Mucosa of gallbladder (tissue), 1 donor: ENCODE data around the gene ITLN2. TPM values are rescaled to one million over a fixed set of nuclear protein-coding genes. Genes with fewer than 3 reads are reported as not detected.
"Not testable (repeated sequence)": the region's sequence is repeated elsewhere in the genome, so short reads cannot be mapped to it uniquely, and the experiment has no call there.

Experiments
- DNase-seq: peaks from one replicate; pipeline ENCODE4 v3.0.0-alpha.2; 2020; ENCODE audit warnings: low spot score
- total RNA-seq: library from RNA; stranded (reverse); gene quantifications from one replicate; pipeline ENCODE4 v1.2.1, GENCODE V29; 2021
- donor health status: DM: no; HTN: no; CAD: no.

ITLN2 gene
- total RNA-seq, 1 donor from 2014 or later: not detected

DNA sequence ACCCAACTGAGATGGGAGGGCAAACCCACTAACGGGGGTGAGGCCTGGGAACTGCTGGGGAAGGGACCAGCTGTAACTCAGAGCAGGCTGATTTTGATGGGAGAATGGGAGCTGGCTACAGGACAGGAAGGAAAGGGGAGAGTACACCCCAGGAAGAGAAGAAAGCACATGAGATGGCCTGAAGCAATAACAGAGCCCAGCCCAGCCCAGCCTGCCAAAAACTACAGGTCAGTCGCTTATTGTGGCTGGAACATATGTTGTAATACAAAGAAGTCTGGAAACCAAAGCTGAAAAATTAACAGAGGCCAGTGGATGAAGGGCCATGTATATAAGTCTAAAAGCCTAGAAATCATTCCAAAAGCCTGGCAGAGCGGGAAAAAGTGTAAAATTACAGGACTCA is 1.6 kb downstream of the ITLN2 start:
- no peak for DNase-seq

DNA sequence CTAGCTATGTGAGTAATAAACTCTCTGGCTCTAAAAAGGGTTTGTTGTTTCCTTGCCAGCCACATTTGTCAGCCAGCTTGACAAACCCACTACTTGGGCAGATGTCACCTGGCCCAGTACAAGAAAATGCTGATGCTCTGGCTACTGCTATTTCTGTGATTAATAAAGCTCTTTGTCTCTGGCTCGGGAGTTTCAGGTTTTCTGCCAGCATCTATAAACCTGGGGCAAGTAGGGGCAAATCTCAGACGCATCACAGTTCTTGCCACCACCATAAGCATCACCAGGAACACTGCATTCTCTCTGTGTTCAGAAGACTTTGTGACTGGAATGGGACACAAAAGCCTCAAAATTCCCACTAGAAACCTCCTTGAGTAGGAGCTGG is 2.5 kb downstream of the ITLN2 start:
- no peak for DNase-seq

DNA sequence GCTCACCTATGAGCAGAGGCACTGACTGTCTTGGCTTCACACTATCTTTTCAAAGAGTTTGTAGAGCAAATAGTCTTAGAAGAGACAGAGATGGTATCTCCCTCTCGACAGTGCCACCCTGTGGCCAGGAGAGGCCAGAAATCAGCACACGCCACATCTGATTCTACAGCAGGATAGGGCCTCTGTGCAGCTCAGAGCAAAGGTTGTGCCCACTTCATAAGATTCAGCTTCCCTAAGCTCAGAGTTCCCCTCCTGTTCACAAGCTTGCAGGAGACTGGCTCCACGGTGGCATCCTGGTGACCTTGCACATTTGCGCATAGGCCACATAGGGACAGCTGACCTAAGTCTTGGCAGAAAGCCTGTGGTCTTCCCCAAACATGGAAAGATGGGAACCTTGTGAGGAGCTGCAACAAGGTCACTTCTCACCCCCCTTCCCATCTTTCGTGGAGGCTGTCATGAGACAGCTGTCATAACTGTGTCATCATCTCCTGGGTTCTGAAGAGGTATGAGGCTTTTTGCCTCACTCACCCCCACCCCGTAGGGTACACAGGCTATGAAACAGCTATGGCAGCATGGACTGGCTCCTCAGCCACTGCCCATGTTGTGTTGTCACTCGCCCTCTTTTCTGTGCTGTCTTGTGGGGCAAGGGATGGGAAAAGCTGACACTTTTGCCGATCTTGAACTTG is 3.0 kb downstream of the ITLN2 start:
- peak; percentile 78 for DNase-seq

DNA sequence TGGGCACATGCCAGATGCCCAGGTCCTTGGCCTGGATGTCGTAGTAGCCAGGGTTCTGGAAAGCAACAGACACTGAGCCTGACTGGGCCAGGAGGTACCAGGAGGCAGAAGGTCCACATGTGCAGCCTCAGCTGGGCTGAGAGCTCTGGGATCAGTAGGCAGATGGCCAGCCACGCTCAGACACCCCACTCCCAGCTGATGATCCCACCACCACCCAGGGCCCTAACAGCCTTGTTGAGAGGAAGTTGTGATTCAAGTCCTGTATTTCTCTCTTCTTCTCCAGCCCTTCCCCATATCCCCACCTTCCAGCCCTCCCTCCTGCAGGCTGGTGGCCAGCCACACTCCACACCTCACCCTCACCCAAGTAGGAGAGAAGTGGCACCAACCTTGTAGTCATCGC is 4.0 kb downstream of the ITLN2 start:
- no peak for DNase-seq

DNA sequence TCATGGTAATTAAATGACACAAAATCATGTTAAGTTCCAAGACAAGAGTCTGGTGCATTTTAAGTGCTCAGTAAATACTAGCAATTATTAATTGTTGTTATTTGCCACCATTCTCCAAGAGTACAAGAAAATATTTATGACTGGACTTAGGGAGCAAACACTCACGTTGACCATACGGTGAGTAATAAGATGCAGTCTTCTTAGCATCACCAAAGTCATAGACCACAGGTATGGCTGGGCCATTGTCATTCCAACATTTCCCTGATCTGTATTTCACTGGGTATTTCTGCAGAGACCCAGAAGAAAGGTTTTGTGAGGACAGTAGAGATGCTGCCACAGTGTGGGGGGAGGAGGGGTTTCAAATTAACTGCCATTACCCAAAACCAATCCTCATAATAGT is 4.7 kb downstream of the ITLN2 start:
- no peak for DNase-seq

DNA sequence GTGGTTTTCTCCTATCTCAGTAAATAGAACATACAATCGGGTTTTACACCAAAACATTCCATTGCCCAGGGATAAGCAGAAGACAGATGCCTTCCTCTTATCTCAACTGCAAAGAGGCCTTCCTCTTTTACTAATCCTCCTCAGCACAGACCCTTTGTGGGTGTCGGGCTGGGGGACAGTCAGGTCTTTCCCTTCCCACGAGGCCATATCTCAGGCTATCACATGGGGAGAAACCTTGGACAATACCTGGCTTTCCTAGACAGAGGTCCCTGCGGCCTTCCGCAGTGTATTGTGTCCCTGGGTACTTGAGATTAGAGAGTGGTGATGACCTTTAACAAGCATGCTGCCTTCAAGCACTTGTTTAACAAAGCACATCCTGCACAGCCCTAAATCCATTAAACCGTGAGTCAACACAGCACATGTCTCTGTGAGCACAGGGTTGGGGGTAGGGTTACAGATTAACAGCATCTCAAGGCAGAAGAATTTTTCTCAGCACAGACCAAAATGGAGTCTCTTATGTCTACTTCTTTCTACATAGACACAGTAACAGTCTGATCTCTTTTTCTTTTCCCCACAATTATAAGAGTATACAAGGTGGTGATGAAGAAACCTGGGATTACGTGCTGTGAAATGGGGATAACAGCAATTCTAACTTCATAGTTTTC is 5.3 kb downstream of the ITLN2 start:
- DNase-seq: peak; percentile 58

- DNase-seq: not testable (repeated sequence)
Observed at GRCh38 chr1:160947174-160947759, 7.3 kb downstream of the ITLN2 start.

DNA sequence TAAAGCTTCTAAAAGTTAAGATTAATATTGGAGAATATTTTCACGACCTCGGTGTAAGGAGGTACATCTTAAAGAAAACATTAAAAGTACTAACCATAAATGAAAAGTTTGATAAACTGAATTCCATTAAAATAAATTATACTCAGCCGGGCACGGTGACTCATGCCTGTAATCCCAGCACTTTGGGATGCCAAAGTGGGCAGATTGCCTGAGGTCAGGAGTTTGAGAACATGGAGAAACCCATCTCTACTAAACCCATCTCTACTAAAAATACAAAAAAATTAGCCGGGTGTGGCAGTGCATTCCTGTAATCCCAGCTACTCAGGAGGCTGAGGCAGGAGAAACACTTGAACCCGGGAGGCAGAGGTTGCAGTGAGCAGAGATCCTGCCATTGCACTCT is 8.7 kb downstream of the ITLN2 start:
- not testable (repeated sequence) for DNase-seq

DNA sequence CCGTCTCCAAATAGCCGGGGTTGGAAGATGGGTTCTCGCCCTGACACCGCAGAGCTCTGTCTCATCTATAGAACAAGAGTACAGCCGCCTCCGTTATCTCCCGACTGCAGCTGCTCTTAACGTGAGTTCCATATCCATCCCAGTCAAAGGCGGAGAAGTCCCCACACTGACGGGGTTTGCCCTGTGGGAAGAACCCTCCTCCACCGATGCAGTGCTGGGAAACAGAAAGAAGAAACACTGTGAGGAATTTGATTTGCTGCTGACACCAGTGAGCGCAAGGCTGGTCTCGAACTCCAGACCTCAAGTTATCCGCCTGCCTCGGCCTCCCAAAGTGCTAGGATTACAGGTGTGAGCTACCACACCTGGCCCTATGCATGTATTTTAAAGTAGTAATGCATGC is 9.5 kb downstream of the ITLN2 start:
- no peak for DNase-seq

DNA sequence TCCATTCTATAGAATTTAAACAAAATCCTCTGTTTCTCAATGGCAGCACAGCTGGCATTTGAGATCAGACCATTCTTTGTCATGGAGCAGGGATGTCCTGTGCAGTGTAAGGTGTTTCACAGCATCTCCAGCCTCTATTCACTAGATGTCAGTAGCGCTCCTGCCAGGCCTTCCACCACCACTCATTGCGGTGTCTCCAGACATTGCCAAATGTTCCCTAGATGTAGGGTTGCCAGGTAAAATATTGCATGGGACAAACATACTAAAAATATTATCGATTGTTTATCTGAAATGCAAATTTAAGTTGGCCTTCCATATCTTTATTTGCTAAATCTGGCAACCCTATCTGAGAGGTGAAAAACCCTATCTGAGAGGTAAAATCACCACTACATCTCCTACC is 11.7 kb downstream of the ITLN2 start:
- no peak for DNase-seq

- DNase-seq: not testable (repeated sequence)
Observed at GRCh38 chr1:160936666-160937065, 17.9 kb downstream of the ITLN2 start.

- DNase-seq: no peak
Observed at GRCh38 chr1:160935527-160936258, 18.9 kb downstream of the ITLN2 start.

- not testable (repeated sequence) for DNase-seq
Observed at GRCh38 chr1:160933305-160933704, 21.3 kb downstream of the ITLN2 start.

DNA sequence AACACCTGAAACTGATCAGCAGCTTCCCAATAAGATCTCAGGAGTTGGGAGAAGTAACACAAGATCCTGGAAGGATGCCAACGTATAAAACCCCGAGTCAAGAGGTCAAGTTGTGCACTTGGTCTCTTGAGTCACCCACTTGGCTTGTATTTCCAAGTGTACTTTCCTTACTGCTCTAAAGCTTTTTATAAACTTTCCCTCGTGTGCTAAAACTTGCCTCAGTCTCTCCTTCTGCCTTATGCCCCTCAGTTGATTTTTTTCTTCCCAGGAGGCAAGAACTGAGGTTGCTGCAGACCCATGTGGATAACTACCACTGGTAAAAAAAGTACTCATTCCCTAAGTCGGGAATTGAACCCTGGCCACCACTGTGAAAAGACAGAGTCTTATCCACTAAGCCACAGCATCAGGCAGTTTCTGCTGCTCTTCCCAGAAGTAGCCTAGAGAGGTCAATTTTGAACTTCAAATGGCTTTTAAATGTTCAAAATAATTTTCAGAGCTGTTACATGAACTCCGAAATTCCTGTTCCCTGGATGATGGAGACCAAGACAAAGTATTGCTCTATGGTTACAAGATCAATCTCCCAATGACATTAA is 28.9 kb downstream of the ITLN2 start:
- DNase-seq: no peak

- peak; percentile 92 for DNase-seq
Observed at GRCh38 chr1:160924791-160925651, 29.6 kb downstream of the ITLN2 start.

DNA sequence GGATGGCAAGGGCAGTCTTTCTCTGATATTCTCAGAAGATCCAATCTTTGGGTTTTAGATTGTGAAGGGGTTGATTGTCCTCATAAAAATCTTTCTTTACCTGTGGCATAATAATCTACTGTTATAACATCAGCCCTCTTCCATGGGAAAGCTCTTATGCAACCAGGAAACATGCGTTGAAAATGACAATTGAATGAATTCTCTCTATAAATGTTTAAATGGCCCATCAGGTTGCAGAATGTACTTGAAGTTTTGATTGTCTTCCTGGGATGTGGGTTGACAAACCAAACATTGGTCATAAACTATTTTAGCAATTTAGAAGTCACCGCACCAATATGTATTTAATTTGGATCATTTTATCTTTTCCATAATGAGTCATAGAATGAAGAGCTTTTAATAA is 37.9 kb downstream of the ITLN2 start:
- DNase-seq: no peak

DNA sequence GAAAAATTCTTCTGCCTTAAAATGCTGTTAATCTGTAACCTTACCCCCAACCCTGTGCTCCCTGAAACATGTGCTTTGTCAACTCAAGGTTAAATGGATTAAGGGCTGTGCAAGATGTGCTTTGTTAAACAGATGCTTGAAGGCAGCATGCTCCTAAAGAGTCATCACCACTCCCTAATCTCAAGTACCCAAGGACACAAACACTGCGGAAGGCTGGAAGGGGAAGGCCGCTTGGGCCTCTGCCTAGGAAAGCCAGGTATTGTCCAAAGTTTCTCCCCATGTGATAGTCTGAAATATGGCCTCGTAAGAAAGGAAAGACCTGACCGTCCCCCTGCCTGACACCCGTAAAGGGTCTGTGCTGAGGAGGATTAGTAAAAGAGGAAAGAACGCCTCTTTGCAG is 41.4 kb downstream of the ITLN2 start:
- not testable (repeated sequence) for DNase-seq

- DNase-seq: no peak
Observed at GRCh38 chr1:160911925-160912324, 42.7 kb downstream of the ITLN2 start.

- peak; percentile 66 for DNase-seq
Observed at GRCh38 chr1:160911441-160911840, 43.2 kb downstream of the ITLN2 start.

DNA sequence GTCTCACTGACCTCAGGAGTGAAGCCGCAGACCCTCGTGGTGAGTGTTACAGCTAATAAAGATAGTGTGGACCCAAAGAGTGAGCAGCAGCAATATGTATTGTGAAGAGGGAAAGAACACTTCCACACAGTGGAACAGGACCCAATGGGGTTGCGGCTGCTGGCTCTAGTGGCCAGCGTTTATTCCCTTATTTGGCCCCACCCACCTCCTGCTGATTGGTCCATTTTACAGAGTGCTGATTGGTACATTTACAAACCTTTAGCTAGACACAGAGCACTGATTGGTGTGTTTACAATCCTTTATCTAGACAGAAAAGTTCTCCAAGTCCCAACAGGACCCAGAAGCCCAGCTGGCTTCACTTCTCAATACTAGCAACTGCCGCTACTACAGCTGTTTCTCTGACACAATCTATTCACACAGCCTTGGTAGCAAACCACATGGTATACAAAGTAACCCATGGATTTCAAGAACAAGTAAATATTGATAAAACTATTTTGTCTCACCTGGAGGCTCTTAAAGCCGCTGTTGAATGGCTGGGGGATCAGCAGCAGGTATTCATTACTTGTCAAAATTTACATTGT is 44.3 kb downstream of the ITLN2 start:
- DNase-seq: no peak

DNA sequence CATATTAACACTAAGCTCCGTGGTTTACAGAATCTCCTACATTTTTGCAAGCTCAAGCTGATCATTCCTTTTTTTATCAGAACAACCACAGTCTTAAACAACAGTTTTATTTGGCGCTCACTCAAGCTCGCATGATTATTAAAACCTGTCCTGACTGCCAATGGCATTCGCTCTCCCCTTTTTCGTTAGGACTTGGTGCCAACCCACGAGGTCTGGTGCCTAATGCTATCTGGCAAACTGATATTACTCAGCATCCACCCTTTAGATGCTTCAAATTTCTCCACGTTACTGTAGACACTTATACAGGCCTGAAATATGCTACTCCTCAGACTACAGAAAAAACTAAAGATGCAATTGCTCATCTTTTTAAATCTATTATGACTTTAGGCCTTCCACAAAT is 46.6 kb downstream of the ITLN2 start:
- no peak for DNase-seq
